ENCODE results near the gene BNC2. TPM values are rescaled to one million over a fixed set of nuclear protein-coding genes. Genes with fewer than 3 reads are reported as not detected.

Gene BNC2
- total RNA-seq, 1 donor from 2014 or later, result 2.4 TPM

- Mint-ChIP-seq H3K27me3 (ENCODE audit: insufficient read depth, low read depth) (no peaks in the 10 kb centered on the region), H3K36me3 (peaks cover 1% of the 10 kb centered on the region), H3K27ac (no peak overlapping the region), H3K4me1 (peaks cover 32% of the 10 kb centered on the region), H3K9me3 (no peaks in the 10 kb centered on the region), H3K4me3 (no peak overlapping the region)
- Histone ChIP-seq H3K36me3 (no peaks in the 10 kb centered on the region), H3K4me2 (no peak overlapping the region), H2AFZ (replicated peaks) (no peak overlapping the region), H3K4me1 (peaks cover 22% of the 10 kb centered on the region), H3K27ac (no peak overlapping the region), H3K27me3 (no peaks in the 10 kb centered on the region), H3K4me3 (no peak overlapping the region), H3F3A (ENCODE audit: low read depth) (peaks cover 12% of the 10 kb centered on the region), H3K9me3 (ENCODE audit: low read depth) (no peaks in the 10 kb centered on the region), H4K20me1 (ENCODE audit: low read depth) (no peaks in the 10 kb centered on the region), H3K9ac (no peak overlapping the region), H3K79me2 (ENCODE audit: low read depth) (no peaks in the 10 kb centered on the region)
- no peak for DNase-seq (ENCODE audit: low spot score)
- TF ChIP-seq EZH2phosphoT487 (IDR thresholded peaks at IDR 0.05) (no peak), EZH2 (IDR thresholded peaks at IDR 0.05) (no peak)
- TF ChIP-seq, protein P1, sequence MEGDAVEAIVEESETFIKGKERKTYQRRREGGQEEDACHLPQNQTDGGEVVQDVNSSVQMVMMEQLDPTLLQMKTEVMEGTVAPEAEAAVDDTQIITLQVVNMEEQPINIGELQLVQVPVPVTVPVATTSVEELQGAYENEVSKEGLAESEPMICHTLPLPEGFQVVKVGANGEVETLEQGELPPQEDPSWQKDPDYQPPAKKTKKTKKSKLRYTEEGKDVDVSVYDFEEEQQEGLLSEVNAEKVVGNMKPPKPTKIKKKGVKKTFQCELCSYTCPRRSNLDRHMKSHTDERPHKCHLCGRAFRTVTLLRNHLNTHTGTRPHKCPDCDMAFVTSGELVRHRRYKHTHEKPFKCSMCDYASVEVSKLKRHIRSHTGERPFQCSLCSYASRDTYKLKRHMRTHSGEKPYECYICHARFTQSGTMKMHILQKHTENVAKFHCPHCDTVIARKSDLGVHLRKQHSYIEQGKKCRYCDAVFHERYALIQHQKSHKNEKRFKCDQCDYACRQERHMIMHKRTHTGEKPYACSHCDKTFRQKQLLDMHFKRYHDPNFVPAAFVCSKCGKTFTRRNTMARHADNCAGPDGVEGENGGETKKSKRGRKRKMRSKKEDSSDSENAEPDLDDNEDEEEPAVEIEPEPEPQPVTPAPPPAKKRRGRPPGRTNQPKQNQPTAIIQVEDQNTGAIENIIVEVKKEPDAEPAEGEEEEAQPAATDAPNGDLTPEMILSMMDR (IDR thresholded peaks at IDR 0.05), result no peak
Observed at GRCh38 chr9:16813838-16814237, 56.6 kb downstream of the BNC2 start.

- Mint-ChIP-seq H3K27me3 (ENCODE audit: insufficient read depth, low read depth) (peaks cover 2% of the 10 kb centered on the region), H3K4me3 (no peak overlapping the region), H3K36me3 (no peaks in the 10 kb centered on the region), H3K9me3 (no peaks in the 10 kb centered on the region), H3K4me1 (peaks cover 33% of the 10 kb centered on the region), H3K27ac (no peak overlapping the region)
- H3K27ac ChIP-seq, result no peak overlapping the region
- H3F3A ChIP-seq (ENCODE audit: low read depth), result peaks cover 12% of the 10 kb centered on the region
- H4K20me1 ChIP-seq (ENCODE audit: low read depth), result no peaks in the 10 kb centered on the region
- H2AFZ ChIP-seq (replicated peaks), result no peak overlapping the region
- H3K36me3 ChIP-seq, result no peaks in the 10 kb centered on the region
- no peak overlapping the region for H3K4me3 ChIP-seq
- DNase-seq (ENCODE audit: low spot score), result no peak
- H3K79me2 ChIP-seq (ENCODE audit: low read depth), result no peaks in the 10 kb centered on the region
- no peak overlapping the region for H3K9ac ChIP-seq
- no peaks in the 10 kb centered on the region for H3K9me3 ChIP-seq (ENCODE audit: low read depth)
- peaks cover 17% of the 10 kb centered on the region for H3K4me1 ChIP-seq
- no peaks in the 10 kb centered on the region for H3K27me3 ChIP-seq
- TF ChIP-seq EZH2phosphoT487 (IDR thresholded peaks at IDR 0.05), result no peak
- TF ChIP-seq EZH2 (IDR thresholded peaks at IDR 0.05), result no peak
- TF ChIP-seq, protein P1 (IDR thresholded peaks at IDR 0.05), result no peak
- H3K4me2 ChIP-seq, result no peak overlapping the region
Observed at GRCh38 chr9:16811987-16812685, 58.3 kb downstream of the BNC2 start.

DNA sequence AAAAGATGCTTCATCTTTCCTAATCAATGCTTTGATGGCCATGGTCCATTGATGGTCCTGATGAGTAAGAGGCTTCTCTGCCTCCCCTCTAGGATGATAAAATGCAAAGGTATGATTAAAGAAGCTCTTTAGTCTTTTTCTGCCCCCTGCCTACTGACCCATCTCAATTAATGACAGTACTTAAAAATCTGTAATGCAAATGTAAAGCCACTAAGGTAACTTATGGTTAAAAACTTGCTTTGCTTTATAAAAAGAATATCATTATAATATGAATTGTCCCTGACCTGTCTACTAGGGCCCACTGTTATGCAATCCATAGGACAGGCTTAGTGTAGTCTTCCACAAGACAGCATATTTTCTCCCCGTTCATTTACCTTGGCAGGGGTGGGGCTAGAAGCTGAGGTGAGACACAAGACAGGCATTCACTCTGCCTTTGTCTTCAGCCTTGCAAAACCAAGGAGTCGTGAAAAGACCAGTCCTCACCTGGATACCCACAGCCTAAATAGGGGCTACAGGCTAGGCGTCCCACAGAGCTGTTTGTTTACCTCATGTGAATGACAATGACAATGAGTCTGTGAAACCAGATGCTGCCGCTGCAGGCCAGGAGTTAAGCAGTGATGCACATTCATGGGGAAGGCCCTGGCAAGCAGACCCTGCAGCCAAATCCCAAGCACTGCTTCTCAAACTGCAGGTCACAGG lies 60.4 kb downstream of the BNC2 start:
- Histone ChIP-seq H3K79me2 (ENCODE audit: low read depth) (no peaks in the 10 kb centered on the region), H3K27me3 (no peaks in the 10 kb centered on the region), H4K20me1 (ENCODE audit: low read depth) (no peaks in the 10 kb centered on the region), H3K9ac (no peak overlapping the region), H3K36me3 (no peaks in the 10 kb centered on the region), H3K9me3 (ENCODE audit: low read depth) (no peaks in the 10 kb centered on the region), H3K4me3 (no peak overlapping the region), H3F3A (ENCODE audit: low read depth) (peaks cover 8% of the 10 kb centered on the region), H3K27ac (no peak overlapping the region), H2AFZ (replicated peaks) (no peak overlapping the region), H3K4me1 (no peaks in the 10 kb centered on the region), H3K4me2 (no peak overlapping the region)
- H3K36me3 Mint-ChIP-seq, result no peaks in the 10 kb centered on the region
- no peak overlapping the region for H3K27ac Mint-ChIP-seq
- no peaks in the 10 kb centered on the region for H3K9me3 Mint-ChIP-seq
- peaks cover 2% of the 10 kb centered on the region for H3K27me3 Mint-ChIP-seq (ENCODE audit: insufficient read depth, low read depth)
- H3K4me3 Mint-ChIP-seq, result no peak overlapping the region
- TF ChIP-seq, protein P1 (IDR thresholded peaks at IDR 0.05), result no peak
- no peak for TF ChIP-seq EZH2phosphoT487 (IDR thresholded peaks at IDR 0.05)
- TF ChIP-seq EZH2 (IDR thresholded peaks at IDR 0.05), result no peak
- DNase-seq (ENCODE audit: low spot score), result no peak
- peaks cover 18% of the 10 kb centered on the region for H3K4me1 Mint-ChIP-seq
